H4 (cell line): ENCODE measurements around the gene DYNLRB1. TPM values are rescaled to one million over a fixed set of nuclear protein-coding genes. Genes with fewer than 3 reads are reported as not detected.

Experiments
- DNase-seq: peaks from one replicate; pipeline ENCODE4 v3.0.0-alpha.2; 2015; ENCODE audit warnings: low spot score
- total RNA-seq: library from RNA; depleted of rRNA; stranded (reverse); fragments of >200 nt; shearing (Covaris generic); gene quantifications from 2 replicates; pipeline ENCODE4 v1.2.3, GENCODE V29; 2014

DYNLRB1 gene
- total RNA-seq, 1 experiment from 2014 or later: 142 TPM

DNA sequence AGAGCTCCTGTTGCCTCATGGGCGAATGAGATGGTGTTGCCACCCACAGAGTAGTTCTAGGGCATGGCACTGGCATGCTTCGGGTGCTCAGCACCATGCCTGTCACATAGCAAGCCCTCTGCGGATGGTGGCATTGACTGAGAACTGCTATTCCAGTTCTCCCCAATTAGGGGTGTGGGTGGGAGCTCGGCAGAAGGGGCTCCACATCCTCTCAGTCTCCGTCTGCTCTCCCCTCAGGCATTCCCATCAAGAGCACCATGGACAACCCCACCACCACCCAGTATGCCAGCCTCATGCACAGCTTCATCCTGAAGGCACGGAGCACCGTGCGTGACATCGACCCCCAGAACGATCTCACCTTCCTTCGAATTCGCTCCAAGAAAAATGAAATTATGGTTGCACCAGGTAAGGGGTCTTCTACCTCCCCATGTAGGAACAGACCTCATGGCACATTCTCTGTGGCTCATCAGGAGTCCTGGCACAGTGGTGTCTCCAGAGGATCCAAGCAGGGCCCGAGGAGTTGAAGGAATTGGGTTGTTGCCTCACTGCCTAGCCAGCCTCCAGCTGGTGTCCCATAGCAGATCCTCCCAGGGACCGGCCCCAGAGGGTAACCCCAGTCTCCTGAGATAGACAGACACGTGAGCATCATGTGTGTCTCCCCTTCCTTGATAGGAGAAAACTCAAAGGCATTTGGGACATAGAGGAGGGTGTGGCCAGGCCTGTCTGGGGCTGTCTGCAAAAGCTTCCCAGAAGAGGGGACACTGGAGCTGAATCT lies 18.4 kb downstream of the DYNLRB1 start:
- no peak for DNase-seq

DNA sequence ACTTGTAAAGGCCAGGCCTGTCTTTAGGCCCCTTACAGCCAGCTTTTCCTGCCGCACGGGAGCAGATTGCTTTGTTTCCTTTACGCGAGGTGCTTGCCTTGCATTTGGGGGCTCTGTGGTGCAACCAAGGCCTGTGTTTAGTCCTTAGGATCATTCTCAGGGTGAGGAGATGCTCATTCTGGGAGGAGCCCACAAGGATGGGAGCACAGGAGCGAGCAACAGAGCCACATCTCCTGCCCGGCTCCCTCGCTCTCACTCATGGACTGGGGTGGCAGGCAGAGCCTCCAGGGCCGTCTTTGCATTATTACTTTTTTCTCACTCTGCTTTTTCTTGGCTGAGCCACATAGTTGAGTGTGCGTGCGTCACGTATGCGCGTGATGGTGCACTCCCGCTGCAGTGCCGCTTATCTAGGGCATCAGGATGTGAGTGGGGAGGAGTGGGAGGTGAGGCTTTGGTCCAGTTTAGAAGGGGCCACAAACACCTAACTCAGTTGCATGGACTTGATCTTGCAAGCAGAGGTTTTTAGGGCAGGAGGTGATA lies 19.1 kb downstream of the DYNLRB1 start:
- DNase-seq: no peak

DNA sequence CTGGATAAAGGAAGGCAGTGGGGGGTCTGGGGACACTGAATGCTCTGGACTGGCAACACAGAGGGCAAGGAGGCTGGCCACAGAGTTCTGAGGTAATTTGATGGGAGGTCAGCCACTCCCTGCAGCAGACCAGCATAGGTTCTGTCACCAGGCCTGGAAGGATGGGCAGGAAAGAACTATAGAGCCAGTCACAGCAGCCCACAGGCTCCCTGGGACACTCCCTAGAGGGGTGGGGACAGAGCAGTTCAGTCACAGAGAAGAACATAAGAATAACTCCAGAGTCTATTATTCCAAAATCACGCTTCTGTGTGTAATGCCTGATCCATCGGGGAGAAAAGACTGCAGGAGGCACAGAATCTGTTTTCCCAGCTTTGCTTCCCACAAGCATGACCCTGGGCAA lies 19.6 kb downstream of the DYNLRB1 start:
- no peak for DNase-seq

DNA sequence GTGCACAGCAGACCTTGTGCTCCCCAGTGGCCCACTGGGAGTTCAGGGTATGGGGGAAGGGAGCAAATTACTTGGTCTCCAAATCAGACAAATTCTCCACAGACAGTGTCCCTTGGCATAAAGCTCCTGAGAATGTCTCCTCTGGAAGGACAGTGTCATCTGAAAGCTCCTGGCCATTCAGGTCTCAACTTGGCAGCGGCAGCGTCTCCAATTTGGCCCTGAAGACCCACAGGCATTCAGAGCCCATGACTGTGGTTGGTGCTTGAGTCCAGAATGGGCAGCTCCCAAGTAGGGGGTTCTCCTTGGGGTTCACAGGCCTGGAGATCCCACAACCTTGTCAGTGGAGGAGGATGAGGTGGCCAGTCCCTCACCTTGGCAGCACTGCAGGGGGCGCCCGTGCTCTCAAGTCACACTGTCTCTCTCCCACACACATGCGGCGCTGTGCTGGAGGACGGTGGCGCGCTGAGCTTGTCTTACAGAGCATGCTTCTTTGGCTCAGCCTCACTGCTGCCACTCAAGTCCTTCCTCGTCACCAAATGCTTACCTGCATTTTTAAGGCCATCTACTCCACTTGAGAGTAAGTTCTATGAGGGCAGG lies 20.7 kb downstream of the DYNLRB1 start:
- no peak for DNase-seq

DNA sequence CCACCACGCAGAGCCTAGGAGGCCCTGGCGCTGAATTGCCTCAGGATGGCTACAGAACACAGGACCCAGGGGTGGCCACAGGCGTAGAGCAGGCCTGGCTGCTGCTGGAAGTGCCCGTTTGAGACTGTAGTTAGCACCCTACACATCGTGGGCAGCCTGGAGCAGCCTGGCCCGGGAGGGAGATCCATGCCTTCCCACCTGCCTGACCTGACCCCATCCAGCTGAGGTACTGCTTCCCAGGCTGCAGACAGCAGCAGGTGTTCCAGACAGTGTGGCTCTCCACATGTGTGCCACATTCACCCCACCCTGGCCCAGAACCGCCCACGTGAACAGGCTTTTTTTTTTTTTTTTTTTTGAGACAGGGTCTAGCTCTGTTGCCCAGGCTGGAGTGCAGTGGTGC lies 21.4 kb downstream of the DYNLRB1 start:
- no peak for DNase-seq

DNA sequence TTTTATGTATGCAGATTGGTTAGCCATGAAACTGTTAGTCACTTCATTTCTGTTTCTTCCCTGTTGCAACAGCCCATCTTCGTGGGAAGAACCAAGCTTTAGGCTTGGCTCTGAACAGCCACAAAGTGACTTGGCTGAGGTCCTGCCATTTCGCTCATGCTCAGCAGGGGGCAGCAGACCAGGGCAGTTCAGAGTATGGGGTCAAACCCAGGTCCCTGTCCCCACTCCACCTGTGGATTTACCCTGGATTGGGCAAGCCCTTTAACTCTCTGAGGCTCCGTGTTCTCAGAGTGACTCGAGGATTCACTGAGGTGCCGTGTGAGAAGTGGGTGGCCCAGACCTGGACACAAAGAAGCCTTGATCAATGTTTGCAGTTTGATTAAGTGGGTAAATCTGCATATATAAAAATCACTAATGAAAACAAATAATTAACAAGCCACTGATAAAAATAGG lies 22.5 kb downstream of the DYNLRB1 start:
- no peak for DNase-seq

DNA sequence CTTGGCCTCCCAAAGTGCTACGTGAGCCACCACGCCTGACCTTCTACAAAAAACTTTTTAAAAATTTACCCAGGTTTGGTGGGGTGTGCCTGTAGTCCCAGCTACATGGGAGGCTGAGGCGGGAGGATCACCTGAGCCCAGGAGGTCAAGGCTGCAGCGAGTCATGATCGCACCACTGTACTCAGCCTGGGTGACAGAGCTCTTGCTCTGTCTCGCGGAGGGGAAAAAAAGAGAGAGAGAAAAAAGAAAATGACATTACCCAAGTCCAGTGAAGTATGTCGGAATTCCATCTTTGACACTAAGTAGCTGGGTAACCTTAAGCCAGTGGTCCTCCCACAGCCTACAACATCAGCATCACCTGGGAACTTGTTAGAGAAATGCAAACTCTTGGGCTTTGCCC lies 23.5 kb downstream of the DYNLRB1 start:
- no peak for DNase-seq

DNA sequence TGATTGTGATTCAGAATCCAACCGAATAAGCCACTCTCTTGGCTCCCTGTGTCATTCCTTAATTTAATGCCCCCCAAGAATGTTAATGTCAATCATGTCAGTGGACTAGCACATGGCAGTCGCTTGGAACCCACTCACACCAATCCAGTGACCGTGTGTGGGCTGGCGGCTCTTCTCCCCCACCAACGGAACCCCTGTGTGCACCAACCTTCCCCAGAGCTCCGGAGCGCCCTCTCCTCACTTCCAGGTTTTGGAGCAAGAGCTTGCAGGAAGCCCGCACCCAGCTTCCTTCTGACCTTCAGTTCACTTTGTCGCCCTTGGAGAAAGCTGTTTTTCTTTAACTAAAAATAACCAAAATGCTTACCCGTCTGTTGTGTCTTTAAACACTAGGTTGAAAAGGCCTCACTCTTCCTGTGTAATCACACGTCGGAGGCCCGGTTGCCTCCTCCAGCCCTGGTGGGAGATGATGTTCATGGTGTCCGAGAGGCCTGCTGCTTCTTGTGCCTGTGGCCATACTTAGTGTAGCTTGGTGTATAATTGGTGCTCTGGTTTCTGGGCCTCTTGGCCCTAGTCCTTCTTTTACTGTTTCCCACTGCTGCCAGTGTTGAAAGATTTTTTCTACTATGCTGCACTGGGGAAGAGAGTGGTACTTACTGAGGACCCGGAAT lies 24.5 kb downstream of the DYNLRB1 start:
- no peak for DNase-seq

DNA sequence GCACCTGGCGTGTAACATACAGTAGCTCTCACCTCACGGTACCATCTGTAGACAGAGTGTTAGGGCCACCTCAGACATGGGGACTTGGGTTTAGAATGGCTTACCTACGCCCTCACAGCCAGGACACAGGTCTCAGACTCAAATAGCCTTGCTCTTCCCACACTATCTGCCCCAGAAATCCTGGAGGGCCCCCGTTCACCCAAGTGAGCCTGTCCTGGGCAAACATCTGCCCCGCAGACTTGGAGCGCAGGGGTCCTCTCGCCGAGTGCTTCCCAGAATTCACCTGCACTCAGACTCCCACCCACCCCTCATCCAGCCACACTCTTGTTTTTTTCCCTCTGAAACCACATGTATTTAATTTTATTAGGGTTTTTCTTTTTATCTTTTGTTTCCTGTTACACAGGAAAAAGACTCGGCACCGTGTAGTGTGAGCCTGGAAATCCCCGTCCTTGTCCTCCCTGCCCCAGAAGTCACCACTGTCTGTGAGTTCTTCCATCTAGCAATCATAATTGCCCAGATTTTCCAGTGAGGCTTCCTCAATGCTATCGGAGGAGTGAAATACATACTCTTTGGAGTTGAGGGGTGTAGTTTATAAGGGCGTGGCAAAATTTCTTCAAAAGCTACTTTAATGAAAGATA lies 25.2 kb downstream of the DYNLRB1 start:
- DNase-seq: no peak

DNA sequence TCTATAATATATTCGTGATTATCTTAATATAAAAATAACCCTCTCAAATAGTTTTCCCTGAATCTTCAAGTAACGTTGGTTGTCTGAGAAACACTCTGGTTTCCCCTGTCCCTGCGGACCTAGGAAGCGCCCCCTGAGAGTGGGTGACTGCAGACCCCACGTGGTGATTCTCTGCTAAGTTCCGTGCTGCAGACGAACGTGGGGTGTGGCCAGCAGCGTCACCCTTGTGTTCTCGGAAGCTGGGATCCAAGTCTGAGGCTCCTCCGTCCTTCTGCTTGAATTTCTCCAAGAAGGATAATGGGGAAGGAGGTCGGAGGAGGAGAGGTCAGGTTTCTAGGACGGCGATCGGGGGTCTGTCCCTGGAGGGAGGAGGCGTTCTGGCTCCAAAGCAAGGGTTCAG lies 25.7 kb downstream of the DYNLRB1 start:
- DNase-seq: no peak

DNA sequence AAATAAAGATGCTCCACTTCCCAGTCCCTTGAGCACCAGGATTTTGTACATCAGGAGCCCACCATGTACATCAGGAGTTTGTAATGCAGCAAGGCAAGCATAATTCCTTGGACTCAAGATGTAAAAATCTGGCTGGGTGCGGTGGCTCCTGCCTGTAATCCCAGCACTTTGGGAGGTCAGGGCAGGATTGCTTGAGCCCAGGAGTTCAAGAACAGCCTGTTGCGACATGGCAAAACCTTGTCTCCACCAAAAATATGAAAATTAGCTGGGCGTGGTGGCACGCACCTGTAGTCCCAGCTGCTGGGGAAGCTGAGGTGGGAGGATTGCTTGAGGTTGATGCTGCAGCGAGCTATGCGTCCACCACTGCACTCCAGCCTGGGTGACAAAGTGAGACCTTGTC lies 26.2 kb downstream of the DYNLRB1 start:
- no peak for DNase-seq

DNA sequence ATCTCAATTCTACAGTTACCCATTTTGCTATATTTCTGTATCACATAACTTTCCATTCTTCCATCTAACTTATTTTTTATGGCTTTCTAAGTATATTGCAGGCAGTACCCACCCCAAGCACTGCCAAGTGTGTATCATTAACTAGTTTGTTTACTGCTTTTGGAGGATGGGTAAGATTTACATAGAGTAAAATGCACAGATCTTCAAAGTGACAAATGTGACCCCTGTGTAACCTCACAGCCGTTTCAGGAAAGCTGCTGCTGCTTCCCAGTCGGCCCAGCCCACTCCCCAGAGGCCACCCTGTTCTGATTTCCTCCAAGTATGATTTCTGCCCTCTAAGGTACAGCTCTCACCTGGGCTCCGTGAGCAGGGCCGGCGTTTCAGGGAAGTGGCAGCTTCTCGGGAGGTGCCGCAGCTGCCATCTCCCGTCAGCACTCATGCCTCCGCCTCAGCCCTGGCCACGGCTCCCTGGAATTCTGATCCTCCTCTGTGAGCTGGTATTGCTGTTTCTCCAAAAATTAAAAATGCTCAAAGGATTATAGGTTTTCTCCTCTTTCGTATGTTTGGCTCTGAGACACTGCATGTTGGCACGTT lies 27.3 kb downstream of the DYNLRB1 start:
- no peak for DNase-seq

DNA sequence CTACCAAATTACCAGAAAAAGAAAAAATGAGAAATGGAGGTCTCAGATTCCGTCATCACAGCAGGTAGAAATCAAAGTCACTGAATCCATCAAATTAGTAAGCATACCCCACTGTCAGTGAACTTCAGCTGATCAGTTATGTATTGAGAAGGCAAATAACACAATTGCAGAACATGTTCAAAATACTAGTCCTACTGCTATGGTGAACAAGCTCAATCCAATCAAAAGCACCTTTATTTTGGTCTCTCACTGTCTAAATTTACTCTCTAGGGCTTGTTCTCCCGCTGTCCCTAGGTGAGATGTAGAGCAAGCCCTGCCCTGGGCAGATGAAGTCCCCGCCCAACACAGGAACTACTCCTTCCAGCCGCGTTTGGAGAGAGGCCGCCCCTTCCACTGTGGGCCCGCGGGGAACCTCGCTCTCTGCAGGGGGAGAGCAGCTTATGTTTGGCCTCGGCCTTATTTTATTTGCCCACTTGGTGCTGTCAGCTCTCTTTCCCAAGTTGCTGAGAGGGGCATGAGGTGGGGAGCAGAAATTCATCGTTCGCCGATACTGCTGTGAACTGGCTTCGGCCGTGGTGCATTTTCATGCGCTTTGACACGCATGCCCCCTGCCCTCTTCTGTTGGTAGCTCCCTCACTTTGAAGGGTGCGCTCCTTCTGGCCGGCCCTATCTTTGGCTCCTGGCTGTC lies 28.0 kb downstream of the DYNLRB1 start:
- no peak for DNase-seq

DNA sequence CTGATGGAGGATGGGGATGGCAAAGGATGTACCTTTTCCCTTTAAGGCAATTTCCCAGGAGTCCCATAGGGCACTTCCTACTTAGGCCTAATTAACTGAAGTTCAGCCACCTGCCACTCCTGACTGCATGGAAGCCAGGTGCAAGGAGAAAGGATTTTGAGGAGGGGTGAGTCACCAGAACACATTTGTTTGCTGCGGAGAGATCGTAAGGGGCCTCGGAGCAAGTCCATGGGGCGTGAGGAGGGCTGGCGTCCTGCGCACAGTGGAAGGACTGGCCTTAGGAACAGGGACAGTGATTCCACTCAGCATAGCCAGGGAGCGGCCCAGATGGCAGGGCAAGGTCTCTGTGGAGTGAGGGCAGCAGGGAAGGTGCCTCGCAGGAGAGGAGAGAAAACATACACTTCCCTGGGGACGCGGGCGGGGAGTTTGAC lies 30.5 kb downstream of the DYNLRB1 start:
- DNase-seq: no peak

DNA sequence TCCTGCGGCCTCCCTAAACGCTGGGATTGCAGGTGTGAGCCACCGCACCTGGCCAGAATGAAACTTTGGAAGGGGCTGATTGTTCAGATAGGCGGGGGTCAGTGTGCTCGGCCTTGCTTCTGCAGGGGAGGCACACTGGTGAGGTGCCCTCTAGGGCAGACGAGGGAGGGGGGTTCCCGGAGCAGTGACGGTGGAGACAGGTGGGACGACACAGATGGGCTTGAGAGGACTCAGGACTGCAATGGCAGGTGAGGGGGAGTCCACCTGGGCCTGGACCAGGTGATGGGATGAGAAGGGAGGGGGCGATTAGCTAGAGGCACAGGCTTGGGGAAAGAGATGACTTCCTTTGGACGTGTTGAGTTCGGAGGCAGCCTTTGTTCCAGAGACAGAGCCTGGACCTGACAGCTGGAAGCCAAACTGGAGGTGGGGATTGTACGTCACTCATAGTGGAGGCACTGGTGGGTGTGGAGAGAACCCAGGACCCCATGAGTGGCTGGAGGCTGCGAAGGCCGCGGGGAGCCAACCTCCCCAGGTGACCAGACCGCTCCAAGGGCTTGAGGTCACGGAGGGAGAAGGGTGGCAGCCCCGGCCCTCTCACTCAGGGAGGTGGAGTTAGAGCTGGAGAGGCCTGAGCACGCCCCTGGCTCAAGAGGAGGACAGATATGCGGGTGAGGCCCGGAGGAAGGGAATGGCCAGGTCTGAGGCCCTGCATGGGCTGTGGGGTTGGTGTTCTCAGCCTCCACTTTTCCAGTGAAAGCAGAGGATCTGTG lies 31.8 kb downstream of the DYNLRB1 start:
- no peak for DNase-seq

DNA sequence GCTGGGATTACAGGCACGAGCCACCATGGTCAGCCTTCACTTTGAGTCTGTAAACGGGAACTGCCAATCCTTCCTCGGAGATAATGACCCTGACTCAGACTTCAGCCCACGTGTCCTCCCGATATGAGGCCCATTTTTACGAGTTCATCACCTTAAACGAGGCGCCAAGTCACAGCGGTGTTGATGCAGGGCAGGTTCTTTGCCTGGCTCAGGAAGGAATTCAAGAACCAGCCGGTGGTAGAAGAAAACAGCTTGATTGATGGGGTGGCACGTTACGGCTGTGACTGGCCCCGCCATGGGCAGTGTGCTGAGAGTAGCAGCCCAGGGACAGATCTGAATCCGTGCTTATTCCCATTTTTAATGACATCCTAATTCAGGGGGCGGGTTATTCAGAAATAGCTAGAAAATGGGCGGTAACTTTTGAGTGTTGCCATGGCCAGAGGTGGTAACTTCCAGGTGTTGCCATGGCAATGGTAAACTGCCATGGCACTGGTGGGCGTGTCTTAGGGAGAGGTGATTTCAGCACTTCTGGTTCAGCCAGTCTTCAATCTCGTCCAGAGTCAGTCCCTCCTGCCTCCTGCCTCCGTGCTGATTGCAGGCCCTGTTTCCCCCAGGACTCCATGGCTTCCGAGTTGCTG lies 33.2 kb downstream of the DYNLRB1 start:
- no peak for DNase-seq

DNA sequence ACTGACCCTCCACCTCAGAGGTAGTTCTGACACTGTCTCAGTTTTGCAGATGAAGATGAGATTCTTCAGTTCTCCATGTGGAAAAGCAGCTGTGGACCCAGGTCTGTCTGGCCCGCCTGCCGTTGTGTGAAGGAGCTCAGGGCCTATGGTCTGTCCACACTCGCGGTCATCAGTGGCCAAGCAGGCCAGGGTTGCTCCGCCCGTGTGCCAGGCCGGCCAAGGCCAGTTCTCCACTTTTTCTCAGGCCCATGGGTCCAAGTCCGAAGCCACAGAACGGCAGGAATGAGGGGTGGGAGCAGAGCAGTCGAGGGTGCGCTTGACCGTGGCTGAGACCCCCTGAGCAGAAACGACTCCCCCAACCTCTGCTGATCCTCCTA lies 33.7 kb downstream of the DYNLRB1 start:
- no peak for DNase-seq

DNA sequence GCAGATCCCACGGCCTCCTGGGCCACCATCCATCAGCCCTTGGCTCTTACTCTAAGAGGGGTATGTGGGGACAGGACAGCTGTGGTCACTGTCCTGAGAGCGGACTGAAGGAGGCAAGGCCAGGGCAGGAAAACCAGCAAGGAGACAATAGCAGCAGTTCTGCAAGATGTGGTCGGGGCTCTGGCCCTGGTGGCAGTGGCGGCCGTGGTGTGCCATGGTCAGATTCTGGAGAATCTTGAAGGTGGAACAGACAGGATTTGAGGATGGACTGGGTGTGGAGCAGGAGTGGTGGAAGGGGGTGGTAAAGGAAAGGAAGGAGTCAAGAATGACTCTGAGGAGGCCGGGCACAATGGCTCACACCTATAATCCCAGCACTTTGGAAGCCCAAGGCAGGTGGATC lies 36.3 kb downstream of the DYNLRB1 start:
- DNase-seq: no peak

DNA sequence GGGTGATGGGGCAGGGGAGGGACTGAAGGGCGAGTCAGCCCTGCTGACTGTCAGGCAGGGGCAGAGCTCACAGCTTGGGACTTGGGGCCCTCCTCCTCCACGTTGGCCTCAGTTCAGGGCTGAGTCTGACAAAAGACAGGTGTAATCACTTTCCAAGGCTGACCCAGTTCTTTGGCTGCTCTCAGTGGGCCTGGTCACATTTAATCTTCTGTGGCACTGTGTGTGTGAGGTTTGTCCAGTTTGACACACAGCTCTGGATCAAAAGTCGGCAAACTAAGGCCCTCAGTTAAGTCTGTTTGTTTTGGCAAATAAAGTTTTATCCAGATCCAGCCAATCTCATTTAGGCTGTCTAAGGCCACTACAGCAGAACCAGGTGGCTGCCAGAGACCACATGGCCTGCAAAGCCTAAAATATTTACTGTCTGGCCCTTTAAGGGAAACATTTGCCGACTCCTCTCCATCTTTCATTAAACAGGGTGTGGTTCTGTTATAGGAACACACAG lies 37.2 kb downstream of the DYNLRB1 start:
- no peak for DNase-seq

DNA sequence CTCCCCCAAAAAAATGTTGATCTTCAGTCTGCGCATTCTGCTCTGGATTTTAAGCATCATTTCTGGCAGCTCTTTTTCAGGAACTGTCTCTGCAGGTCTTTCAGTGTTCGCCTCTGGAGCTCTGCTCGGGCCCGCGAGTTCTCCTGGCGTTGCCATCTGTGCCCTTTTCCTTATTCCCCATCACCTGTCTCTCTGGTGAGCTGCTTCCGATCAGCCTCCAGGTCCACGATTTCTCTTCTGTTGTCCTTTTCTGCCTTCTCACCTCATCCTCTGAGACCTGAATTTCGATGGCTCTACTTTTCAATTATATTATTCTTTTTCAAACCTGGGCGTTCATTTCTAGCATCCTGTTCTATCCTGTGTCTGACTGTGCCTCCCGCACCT lies 41.7 kb downstream of the DYNLRB1 start:
- no peak for DNase-seq
